ENCODE results near the gene GTF3C5. TPM values are rescaled to one million over a fixed set of nuclear protein-coding genes. Genes with fewer than 3 reads are reported as not detected.

GTF3C5 gene
- total and polyA plus RNA-seq, 9 donors, result 32.3 to 71.6 (median 52.2) TPM

GRCh38 chr9:133103987-133104505, 73.2 kb downstream of the GTF3C5 start:
- Histone ChIP-seq H3K27ac (no peak overlapping the region), H3K4me1 (ENCODE audit: insufficient read depth) (no peaks in the 10 kb centered on the region), H3K4me3 (no peak overlapping the region), H3K27me3 (no peaks in the 10 kb centered on the region), H3K9me3 (no peaks in the 10 kb centered on the region), H3K36me3 (no peaks in the 10 kb centered on the region)
- intact Hi-C loops (cut with DNase I), result loop anchor here in 3 of 4 donors (2.0 kb wide), 1 partner anchor 41 kb away; no protein-coding TSS in a partner anchor
- TF ChIP-seq EP300 (IDR thresholded peaks at IDR 0.05), result no peak
- TF ChIP-seq POLR2A (IDR thresholded peaks at IDR 0.05), result no peak
- no peak for TF ChIP-seq CTCF (IDR thresholded peaks at IDR 0.05)
- 75 to 81% (median 78%) methylated on average over 12 of the region's 12 CpGs for WGBS, 3 donors
- DNase-seq, result peak in 3 of 5 donors; percentile 18 to 34 (median 26)

GRCh38 chr9:133104718-133105460, 74.1 kb downstream of the GTF3C5 start:
- Histone ChIP-seq H3K4me3 (no peak overlapping the region), H3K27me3 (no peaks in the 10 kb centered on the region), H3K36me3 (no peaks in the 10 kb centered on the region), H3K4me1 (ENCODE audit: insufficient read depth) (no peaks in the 10 kb centered on the region), H3K27ac (no peak overlapping the region), H3K9me3 (no peaks in the 10 kb centered on the region)
- DNase-seq, result peak in 2 of 5 donors; percentile 17 to 31
- TF ChIP-seq CTCF (IDR thresholded peaks at IDR 0.05), result no peak
- TF ChIP-seq EP300 (IDR thresholded peaks at IDR 0.05), result no peak
- TF ChIP-seq POLR2A (IDR thresholded peaks at IDR 0.05), result no peak
- WGBS, 3 donors, result 80 to 82% (median 82%) methylated on average over 15 of the region's 15 CpGs
- intact Hi-C loops (cut with DNase I), result no loop called here

GRCh38 chr9:133105461-133105770, 74.6 kb downstream of the GTF3C5 start:
- WGBS, 3 donors, result 85 to 91% (median 86%) methylated on average over 7 of the region's 7 CpGs
- intact Hi-C loops (cut with DNase I), result no loop called here
- no peaks in the 10 kb centered on the region for H3K36me3 ChIP-seq
- H3K27me3 ChIP-seq, result no peaks in the 10 kb centered on the region
- H3K4me1 ChIP-seq (ENCODE audit: insufficient read depth), result no peaks in the 10 kb centered on the region
- H3K9me3 ChIP-seq, result no peaks in the 10 kb centered on the region
- H3K27ac ChIP-seq, result no peak overlapping the region
- H3K4me3 ChIP-seq, result no peak overlapping the region
- TF ChIP-seq POLR2A (IDR thresholded peaks at IDR 0.05) (no peak), CTCF (IDR thresholded peaks at IDR 0.05) (no peak), EP300 (IDR thresholded peaks at IDR 0.05) (no peak)
- peak in 2 of 5 donors; percentile 15 to 25 for DNase-seq

GRCh38 chr9:133106511-133107244, 75.9 kb downstream of the GTF3C5 start:
- H3K4me3 ChIP-seq, result no peak overlapping the region
- 90 to 92% (median 90%) methylated on average over 17 of the region's 17 CpGs for WGBS, 3 donors

More at GRCh38 chr9:133106511-133107244, 75.9 kb downstream of the GTF3C5 start:
- Histone ChIP-seq H3K9me3 (no peaks in the 10 kb centered on the region), H3K4me1 (ENCODE audit: insufficient read depth) (no peaks in the 10 kb centered on the region), H3K27ac (no peak overlapping the region), H3K36me3 (no peaks in the 10 kb centered on the region), H3K27me3 (no peaks in the 10 kb centered on the region)
- intact Hi-C loops (cut with DNase I), result no loop called here
- TF ChIP-seq EP300 (IDR thresholded peaks at IDR 0.05) (no peak), CTCF (IDR thresholded peaks at IDR 0.05) (no peak), POLR2A (IDR thresholded peaks at IDR 0.05) (no peak)
- peak in 3 of 5 donors; percentile 14 to 28 (median 20) for DNase-seq

Measured in ovary (tissue), 9 donors.